Cortex of kidney (tissue), 1 donor: ENCODE measurements around the gene ARFGAP1.

Experiments
- DNase-seq: peaks from one replicate; lab custom pipeline; 2025; lab: John Stamatoyannopoulos, UW

ARFGAP1 gene

GRCh38 chr20:63279931-63280330, 7.3 kb downstream of the ARFGAP1 start:
- no peak for DNase-seq

GRCh38 chr20:63280371-63280770, 7.8 kb downstream of the ARFGAP1 start:
- no peak for DNase-seq

GRCh38 chr20:63280929-63281545, 8.4 kb downstream of the ARFGAP1 start:
- DNase-seq: no peak

- DNase-seq: no peak
These were observed 9.4 kb downstream of the ARFGAP1 start for GRCh38 chr20:63281742-63282665.

- no peak for DNase-seq
These were observed 10.3 kb downstream of the ARFGAP1 start for GRCh38 chr20:63282946-63283345.

GRCh38 chr20:63283397-63284082, 10.9 kb downstream of the ARFGAP1 start:
- DNase-seq: no peak

- no peak for DNase-seq
These were observed 11.4 kb downstream of the ARFGAP1 start for GRCh38 chr20:63284083-63284440.

GRCh38 chr20:63284544-63284949, 11.9 kb downstream of the ARFGAP1 start:
- no peak for DNase-seq

GRCh38 chr20:63284981-63285524, 12.4 kb downstream of the ARFGAP1 start:
- no peak for DNase-seq

- DNase-seq: no peak
These were observed 13.3 kb downstream of the ARFGAP1 start for GRCh38 chr20:63285636-63286615.

- no peak for DNase-seq
These were observed 14.4 kb downstream of the ARFGAP1 start for GRCh38 chr20:63286781-63287696.

- no peak for DNase-seq
These were observed 15.3 kb downstream of the ARFGAP1 start for GRCh38 chr20:63287697-63288580.

GRCh38 chr20:63288581-63289251, 16.1 kb downstream of the ARFGAP1 start:
- DNase-seq: no peak

- no peak for DNase-seq
These were observed 16.9 kb downstream of the ARFGAP1 start for GRCh38 chr20:63289311-63290135.

- no peak for DNase-seq
These were observed 17.6 kb downstream of the ARFGAP1 start for GRCh38 chr20:63290136-63290676.

- DNase-seq: no peak
These were observed 18.3 kb downstream of the ARFGAP1 start for GRCh38 chr20:63290677-63291472.

GRCh38 chr20:63291811-63292210, 19.2 kb downstream of the ARFGAP1 start:
- no peak for DNase-seq
